Mucosa of rectum (tissue), 2 donors: ENCODE measurements around the gene ARHGAP10.
A peak's percentile ranks its signal among the peaks of the same experiment; 100 is the strongest.

Experiments used
- H3K27ac ChIP-seq, 2 donors: one replicate each; pipeline ENCODE4 v1.7.0; 2013; ENCODE audit warnings: inconsistent platforms in 2 of 2, low read depth in 2 of 2, low read length in 2 of 2
- H3K27me3 ChIP-seq, 2 donors: one replicate each; pipeline ENCODE4 v1.7.0; 2013; ENCODE audit warnings: low read length in 2 of 2; ENCODE audit not compliant: control insufficient read depth in 2 of 2, insufficient read depth in 2 of 2
- H3K36me3 ChIP-seq, 2 donors: one replicate each; pipeline ENCODE4 v1.7.0; 2013; ENCODE audit warnings: low read length in 2 of 2; ENCODE audit not compliant: control insufficient read depth in 2 of 2, insufficient read depth in 2 of 2
- H3K4me1 ChIP-seq, 2 donors: one replicate each; pipeline ENCODE4 v1.7.0; 2013; ENCODE audit warnings: low read length in 2 of 2, mild to moderate bottlenecking in 1 of 2; ENCODE audit not compliant: control insufficient read depth in 2 of 2, insufficient read depth in 2 of 2
- H3K4me3 ChIP-seq, 2 donors: one replicate each; pipeline ENCODE4 v1.7.0; 2013; ENCODE audit warnings: low read length in 2 of 2
- H3K9ac ChIP-seq, 2 donors: one replicate each; pipeline ENCODE4 v1.7.0; 2013; ENCODE audit warnings: low read length in 2 of 2, low read depth in 1 of 2, mild to moderate bottlenecking in 1 of 2
- H3K9me3 ChIP-seq, 2 donors: one replicate each; pipeline ENCODE4 v1.7.0; 2013; ENCODE audit warnings: low read length in 2 of 2; ENCODE audit not compliant: control insufficient read depth in 2 of 2
- donor health status: healthy.
- donor health status: Normal muscosa, but diverticular disease.

ARHGAP10 gene

GRCh38 chr4:147777456-147778091 is 45.7 kb downstream of the ARHGAP10 start:
- H3K27me3 ChIP-seq, result peaks cover 0 to 6% of the 10 kb centered on the region in 2 donors
- H3K9me3 ChIP-seq, result no peaks in the 10 kb centered on the region
- H3K4me1 ChIP-seq, result no peaks in the 10 kb centered on the region
- no peak overlapping the region for H3K27ac ChIP-seq
- H3K36me3 ChIP-seq, result no peaks in the 10 kb centered on the region
- no peak overlapping the region for H3K9ac ChIP-seq
- no peak overlapping the region for H3K4me3 ChIP-seq

- Histone ChIP-seq H3K4me1 (no peaks in the 10 kb centered on the region), H3K4me3 (no peak overlapping the region), H3K27ac (no peak overlapping the region), H3K36me3 (no peaks in the 10 kb centered on the region), H3K27me3 (peaks cover 0 to 4% of the 10 kb centered on the region in 2 donors), H3K9me3 (no peaks in the 10 kb centered on the region), H3K9ac (no peak overlapping the region)
Measured at GRCh38 chr4:147778942-147779341, 47.1 kb downstream of the ARHGAP10 start.

GRCh38 chr4:147779451-147779850 is 47.6 kb downstream of the ARHGAP10 start:
- no peaks in the 10 kb centered on the region for H3K9me3 ChIP-seq
- H3K9ac ChIP-seq, result no peak overlapping the region
- no peaks in the 10 kb centered on the region for H3K4me1 ChIP-seq

GRCh38 chr4:147780137-147780777 is 48.4 kb downstream of the ARHGAP10 start:
- Histone ChIP-seq H3K27me3 (no peaks in the 10 kb centered on the region), H3K9me3 (no peaks in the 10 kb centered on the region), H3K27ac (peak overlapping the region in 1 of 2 donors; percentile 32), H3K4me1 (no peaks in the 10 kb centered on the region), H3K9ac (no peak overlapping the region), H3K4me3 (no peak overlapping the region), H3K36me3 (no peaks in the 10 kb centered on the region)

More at GRCh38 chr4:147779451-147779850, 47.6 kb downstream of the ARHGAP10 start:
- H3K27me3 ChIP-seq, result no peaks in the 10 kb centered on the region
- no peak overlapping the region for H3K4me3 ChIP-seq
- no peak overlapping the region for H3K27ac ChIP-seq
- H3K36me3 ChIP-seq, result no peaks in the 10 kb centered on the region

- Histone ChIP-seq H3K36me3 (no peaks in the 10 kb centered on the region), H3K9me3 (no peaks in the 10 kb centered on the region), H3K9ac (no peak overlapping the region), H3K4me3 (no peak overlapping the region), H3K27me3 (no peaks in the 10 kb centered on the region), H3K27ac (no peak overlapping the region), H3K4me1 (no peaks in the 10 kb centered on the region)
Measured at GRCh38 chr4:147782087-147782781, 50.3 kb downstream of the ARHGAP10 start.

GRCh38 chr4:147785129-147785528 is 53.2 kb downstream of the ARHGAP10 start:
- Histone ChIP-seq H3K9me3 (no peaks in the 10 kb centered on the region), H3K27ac (no peak overlapping the region), H3K4me1 (no peaks in the 10 kb centered on the region), H3K27me3 (no peaks in the 10 kb centered on the region), H3K36me3 (no peaks in the 10 kb centered on the region), H3K9ac (no peak overlapping the region), H3K4me3 (no peak overlapping the region)

- H3K9ac ChIP-seq, result no peak overlapping the region
Measured at GRCh38 chr4:147786031-147786430, 54.1 kb downstream of the ARHGAP10 start.

GRCh38 chr4:147786531-147786930 is 54.6 kb downstream of the ARHGAP10 start:
- Histone ChIP-seq H3K27me3 (no peaks in the 10 kb centered on the region), H3K4me1 (no peaks in the 10 kb centered on the region), H3K9me3 (no peaks in the 10 kb centered on the region), H3K36me3 (no peaks in the 10 kb centered on the region), H3K4me3 (no peak overlapping the region), H3K27ac (no peak overlapping the region), H3K9ac (no peak overlapping the region)

More at GRCh38 chr4:147786031-147786430, 54.1 kb downstream of the ARHGAP10 start:
- Histone ChIP-seq H3K4me3 (no peak overlapping the region), H3K36me3 (no peaks in the 10 kb centered on the region), H3K27ac (no peak overlapping the region), H3K27me3 (no peaks in the 10 kb centered on the region), H3K4me1 (no peaks in the 10 kb centered on the region), H3K9me3 (no peaks in the 10 kb centered on the region)

- H3K27me3 ChIP-seq, result no peaks in the 10 kb centered on the region
- H3K9me3 ChIP-seq, result no peaks in the 10 kb centered on the region
- H3K36me3 ChIP-seq, result no peaks in the 10 kb centered on the region
- no peaks in the 10 kb centered on the region for H3K4me1 ChIP-seq
- no peak overlapping the region for H3K9ac ChIP-seq
- no peak overlapping the region for H3K27ac ChIP-seq
- H3K4me3 ChIP-seq, result no peak overlapping the region
Measured at GRCh38 chr4:147787204-147787603, 55.3 kb downstream of the ARHGAP10 start.

- Histone ChIP-seq H3K4me1 (no peaks in the 10 kb centered on the region), H3K27me3 (no peaks in the 10 kb centered on the region), H3K9me3 (no peaks in the 10 kb centered on the region), H3K27ac (no peak overlapping the region), H3K9ac (no peak overlapping the region), H3K36me3 (no peaks in the 10 kb centered on the region), H3K4me3 (no peak overlapping the region)
Measured at GRCh38 chr4:147788791-147789190, 56.9 kb downstream of the ARHGAP10 start.
